ENCODE results near the gene C19orf18.

Gene C19orf18

GRCh38 chr19:57947419-57948134, 26.8 kb downstream of the C19orf18 start, which contains the start of gene ZNF256:
TSS of gene ZNF256 (minus strand) at chr19:57947706. CDS start at chr19:57947474, 232 bp downstream.
- DNase-seq (ENCODE audit: low spot score), result peak; percentile 79

GRCh38 chr19:57947088-57947418, 27.3 kb downstream of the C19orf18 start:
- DNase-seq (ENCODE audit: low spot score), result no peak

GRCh38 chr19:57946316-57946715, 28.0 kb downstream of the C19orf18 start:
- DNase-seq (ENCODE audit: low spot score), result no peak

- no peak for DNase-seq (ENCODE audit: low spot score)
Observed at GRCh38 chr19:57941593-57941992, 32.7 kb downstream of the C19orf18 start.

GRCh38 chr19:57935731-57936130, 38.6 kb downstream of the C19orf18 start:
- no peak for DNase-seq (ENCODE audit: low spot score)

- DNase-seq (ENCODE audit: low spot score), result no peak
Observed at GRCh38 chr19:57934820-57935665, 39.3 kb downstream of the C19orf18 start, which contains the start of gene ZNF418. TSS of gene ZNF418 (minus strand) at chr19:57935402. CDS start at chr19:57933822, 1,580 bp downstream.

- no peak for DNase-seq (ENCODE audit: low spot score)
Observed at GRCh38 chr19:57927587-57927986, 46.7 kb downstream of the C19orf18 start.

GRCh38 chr19:57916168-57916995, 58.0 kb downstream of the C19orf18 start, which contains the start of gene ZNF417:
TSS of gene ZNF417 (minus strand) at chr19:57916592. CDS start at chr19:57916411, 181 bp downstream.
- DNase-seq (ENCODE audit: low spot score), result peak; percentile 98

- no peak for DNase-seq (ENCODE audit: low spot score)
Observed at GRCh38 chr19:57914531-57914930, 59.8 kb downstream of the C19orf18 start.

Measured in NAMALWA (cell line).